DOHH2 (cell line): Measurements from ENCODE around the gene BMP6.

ENCODE experiments used
- EZH2phosphoT487 ChIP-seq: fragments of 200-600 bp; sonication (generic); IDR thresholded peaks from 2 replicates; pipeline ENCODE4 v1.6.1; 2017; ENCODE audit warnings: borderline replicate concordance, mild to moderate bottlenecking, antibody characterized with exemption, low read length, moderate library complexity, mixed read lengths
- TF ChIP-seq, protein P1 (sequence below): fragments of 200-600 bp; sonication (generic); IDR thresholded peaks from one replicate; pipeline ENCODE4 v1.5.1; 2014; ENCODE audit warnings: antibody characterized with exemption, mild to moderate bottlenecking, low read depth, low read length; ENCODE audit not compliant: poor library complexity, severe bottlenecking

DNA sequence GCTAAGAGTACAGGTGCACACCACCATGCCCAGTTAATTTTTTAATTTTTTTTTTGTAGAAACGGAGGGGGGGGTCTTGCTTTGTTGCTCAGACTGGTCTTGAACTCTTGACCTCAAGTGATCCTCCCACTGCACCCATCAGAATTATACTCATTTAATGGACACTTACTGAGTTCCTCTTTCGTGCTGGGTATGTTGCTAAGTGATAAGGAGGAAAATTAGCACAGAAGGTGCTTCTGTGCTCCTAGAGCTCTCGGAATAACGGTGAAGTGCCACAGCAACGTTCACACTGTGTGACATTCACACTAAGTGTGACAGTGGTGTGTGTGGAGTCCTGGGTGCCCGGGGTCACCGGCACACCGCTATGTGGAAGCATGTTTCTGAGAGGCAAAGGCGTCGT, 32.1 kb upstream of the BMP6 start:
- TF ChIP-seq, protein P1, sequence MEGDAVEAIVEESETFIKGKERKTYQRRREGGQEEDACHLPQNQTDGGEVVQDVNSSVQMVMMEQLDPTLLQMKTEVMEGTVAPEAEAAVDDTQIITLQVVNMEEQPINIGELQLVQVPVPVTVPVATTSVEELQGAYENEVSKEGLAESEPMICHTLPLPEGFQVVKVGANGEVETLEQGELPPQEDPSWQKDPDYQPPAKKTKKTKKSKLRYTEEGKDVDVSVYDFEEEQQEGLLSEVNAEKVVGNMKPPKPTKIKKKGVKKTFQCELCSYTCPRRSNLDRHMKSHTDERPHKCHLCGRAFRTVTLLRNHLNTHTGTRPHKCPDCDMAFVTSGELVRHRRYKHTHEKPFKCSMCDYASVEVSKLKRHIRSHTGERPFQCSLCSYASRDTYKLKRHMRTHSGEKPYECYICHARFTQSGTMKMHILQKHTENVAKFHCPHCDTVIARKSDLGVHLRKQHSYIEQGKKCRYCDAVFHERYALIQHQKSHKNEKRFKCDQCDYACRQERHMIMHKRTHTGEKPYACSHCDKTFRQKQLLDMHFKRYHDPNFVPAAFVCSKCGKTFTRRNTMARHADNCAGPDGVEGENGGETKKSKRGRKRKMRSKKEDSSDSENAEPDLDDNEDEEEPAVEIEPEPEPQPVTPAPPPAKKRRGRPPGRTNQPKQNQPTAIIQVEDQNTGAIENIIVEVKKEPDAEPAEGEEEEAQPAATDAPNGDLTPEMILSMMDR, result no peak
- no peak for TF ChIP-seq EZH2phosphoT487
